HCT116 (cell line): Measurements from ENCODE around the gene LRRC3. TPM values are rescaled to one million over a fixed set of nuclear protein-coding genes. Genes with fewer than 3 reads are reported as not detected.

Experiments
- ATAC-seq: fragments of 200-7000 bp; cut with Tn5 transposase; 2 replicates; pipeline ENCODE4 v1.9.1; 2020; ENCODE audit warnings: mild to moderate bottlenecking, moderate library complexity
- BruUV-seq: library from RNA; stranded (reverse); fragments of 400-500 nt; replicated peaks from 2 replicates; lab custom pipeline; 2021; lab: Mats Ljungman, UMichigan
- CTCF ChIA-PET: fragments of 300-600 bp; sonication (Branson Sonifier 250); formaldehyde crosslinking; loops from one replicate; lab custom pipeline; 2021; ENCODE audit warnings: antibody characterized with exemption; lab: Charles Lee
- POLR2A ChIA-PET: fragments of 300-600, 350-600 bp; sonication (Branson Sonifier 250); formaldehyde crosslinking; loops from one replicate; lab custom pipeline; 2021; ENCODE audit warnings: antibody characterized with exemption; lab: Charles Lee
- RAD21 ChIA-PET, 2 experiments: fragments of 300-600 bp; sonication (Branson Sonifier 250); formaldehyde crosslinking; loops; one replicate each; lab custom pipeline; 2023; ENCODE audit warnings: low total read pairs in 2 of 2; ENCODE audit not compliant: uncharacterized antibody in 2 of 2, unreplicated experiment in 2 of 2, low non-redundant PET in 1 of 2; lab: Charles Lee
- DNase-seq: peaks from one replicate; pipeline ENCODE4 v3.0.0-alpha.2; 2010; ENCODE audit warnings: low read depth, low spot score
- H2AFZ ChIP-seq: fragments of 200-600 bp; shearing (Covaris generic), sonication (generic); 2 replicates; pipeline ENCODE4 v1.6.1; 2017; ENCODE audit warnings: low read depth, mixed run types, mixed read lengths, antibody characterized with exemption, low read length; ENCODE audit not compliant: poor library complexity, severe bottlenecking
- H3K27ac ChIP-seq: 2 replicates; pipeline ENCODE4 v1.5.1; 2012; ENCODE audit warnings: low read depth, low read length
- H3K27me3 ChIP-seq: fragments of 200-600 bp; sonication (generic); 2 replicates; pipeline ENCODE4 v1.6.1; 2016; ENCODE audit warnings: mixed run types, low read length, mixed read lengths; ENCODE audit not compliant: insufficient read depth
- H3K36me3 ChIP-seq, 2 experiments: fragments of 200-500 bp in 1 of 2; fragments of 200-600 bp in 1 of 2; sonication (Bioruptor generic) in 1 of 2; sonication (generic) in 1 of 2; 2 replicates each; pipeline versions ENCODE4 v1.5.1 to v1.6.1; 2014 to 2016; ENCODE audit warnings: low read length in 2 of 2, inconsistent platforms in 1 of 2, mixed read lengths in 1 of 2, mixed run types in 1 of 2; ENCODE audit not compliant: insufficient read depth in 2 of 2, control insufficient read depth in 1 of 2
- H3K4me1 ChIP-seq, 2 experiments: fragments of 200-600 bp in 1 of 2; sonication (generic) in 1 of 2; 2 replicates each; pipeline versions ENCODE4 v1.5.1 to v1.6.1; 2012 to 2017; ENCODE audit warnings: low read length in 2 of 2, inconsistent platforms in 1 of 2, mild to moderate bottlenecking in 1 of 2, mixed read lengths in 1 of 2, mixed run types in 1 of 2, moderate library complexity in 1 of 2; ENCODE audit not compliant: insufficient read depth in 2 of 2, control insufficient read depth in 1 of 2
- H3K4me2 ChIP-seq: fragments of 200-600 bp; sonication (generic); 2 replicates; pipeline ENCODE4 v1.6.1; 2017; ENCODE audit warnings: mixed run types, low read length, mixed read lengths
- H3K4me3 ChIP-seq, 2 experiments: fragments of 200-600 bp in 1 of 2; sonication (generic) in 1 of 2; replicated peaks in 1 of 2; 2 replicates each; pipeline ENCODE4 v1.5.1; 2011 to 2016; ENCODE audit warnings: low read length in 2 of 2, control low read depth in 1 of 2, low read depth in 1 of 2, mild to moderate bottlenecking in 1 of 2, mixed read lengths in 1 of 2, mixed run types in 1 of 2
- H3K79me2 ChIP-seq: fragments of 200-600 bp; sonication (generic); 2 replicates; pipeline ENCODE4 v1.6.1; 2017; ENCODE audit warnings: mild to moderate bottlenecking, mixed run types, low read length, moderate library complexity, mixed read lengths; ENCODE audit not compliant: insufficient read depth
- H3K9ac ChIP-seq: fragments of 200-600 bp; sonication (generic); 2 replicates; pipeline ENCODE4 v1.6.1; 2016; ENCODE audit warnings: low read length, mixed read lengths
- H3K9me2 ChIP-seq: fragments of 200-600 bp; sonication (generic), shearing (Covaris generic); 2 replicates; pipeline ENCODE4 v1.6.1; 2017; ENCODE audit warnings: mixed run types, mild to moderate bottlenecking, moderate library complexity; ENCODE audit not compliant: insufficient read depth
- H3K9me3 ChIP-seq, 2 experiments: fragments of 200-500 bp in 1 of 2; fragments of 200-600 bp in 1 of 2; sonication (Bioruptor generic) in 1 of 2; sonication (generic) in 1 of 2; 2 replicates each; pipeline ENCODE4 v1.6.1; 2014 to 2017; ENCODE audit warnings: low read length in 2 of 2, mixed read lengths in 2 of 2, inconsistent platforms in 1 of 2, low read depth in 1 of 2, mild to moderate bottlenecking in 1 of 2, mixed run types in 1 of 2, moderate library complexity in 1 of 2; ENCODE audit not compliant: control insufficient read depth in 1 of 2, insufficient read depth in 1 of 2
- H4K20me1 ChIP-seq: fragments of 200-600 bp; sonication (generic), shearing (Covaris generic); 2 replicates; pipeline ENCODE4 v1.6.1; 2017; ENCODE audit warnings: mixed run types, mild to moderate bottlenecking, moderate library complexity; ENCODE audit not compliant: insufficient read depth
- CBX3 ChIP-seq: IDR thresholded peaks from 2 replicates; pipeline ENCODE4 v1.6.1; 2012; ENCODE audit warnings: low read depth
- CEBPB ChIP-seq: IDR thresholded peaks from 2 replicates; pipeline ENCODE4 v1.6.1; 2012; ENCODE audit warnings: low read depth
- EGR1 ChIP-seq: IDR thresholded peaks from 2 replicates; pipeline ENCODE4 v1.6.1; 2012; ENCODE audit warnings: low read depth
- EZH2 ChIP-seq: fragments of 200-600 bp; sonication (generic); IDR thresholded peaks from 2 replicates; pipeline ENCODE4 v1.6.1; 2017; ENCODE audit warnings: antibody characterized with exemption, mixed run types
- EZH2phosphoT487 ChIP-seq: fragments of 200-600 bp; IDR thresholded peaks from 2 replicates; pipeline ENCODE4 v1.6.1; 2018; ENCODE audit warnings: antibody characterized with exemption, borderline replicate concordance
- FOSL1 ChIP-seq: IDR thresholded peaks from 2 replicates; pipeline ENCODE4 v1.6.1; 2012; ENCODE audit warnings: low read depth
- POLR2A ChIP-seq: IDR thresholded peaks from 2 replicates; pipeline ENCODE4 v1.7.0; 2011; ENCODE audit warnings: borderline replicate concordance; ENCODE audit not compliant: insufficient read depth, insufficient read length; ENCODE audit errors: extremely low read depth
- POLR2AphosphoS5 ChIP-seq: IDR thresholded peaks from 2 replicates; pipeline ENCODE4 v1.6.1; 2011; ENCODE audit warnings: mild to moderate bottlenecking, low read depth, low read length, moderate library complexity
- RAD21 ChIP-seq: IDR thresholded peaks from 2 replicates; pipeline ENCODE4 v1.6.1; 2012; ENCODE audit warnings: low read depth, mild to moderate bottlenecking
- SIN3A ChIP-seq: IDR thresholded peaks from 2 replicates; pipeline ENCODE4 v1.6.1; 2012; ENCODE audit warnings: low read depth
- ZNF274 ChIP-seq: fragments of 200-500 bp; sonication (Bioruptor generic); IDR thresholded peaks from 2 replicates; pipeline ENCODE4 v1.6.1; 2014; ENCODE audit warnings: mild to moderate bottlenecking, low read depth, low read length, inconsistent platforms
- intact Hi-C: fragments of 100-400 bp; cut with micrococcal nuclease; formaldehyde crosslinking; loops from 2 replicates; pipeline ENCODE4 v1.10.0; 2022
- total RNA-seq: library from RNA; stranded (reverse); gene quantifications from one replicate; pipeline ENCODE4 v1.2.1, GENCODE V29; 2021; ENCODE audit not compliant: unreplicated experiment
- TF ChIP-seq, protein P1 (sequence below): IDR thresholded peaks from 2 replicates; pipeline ENCODE4 v1.6.1; 2012
- TF ChIP-seq, protein P2 (sequence below): IDR thresholded peaks from 2 replicates; pipeline ENCODE4 v1.6.1; 2012
- TF ChIP-seq, protein P3 (sequence below): IDR thresholded peaks from 2 replicates; pipeline ENCODE4 v1.6.1; 2012; ENCODE audit warnings: low read depth

LRRC3 gene
- total RNA-seq, 1 experiment from 2014 or later = 7.5 TPM

DNA sequence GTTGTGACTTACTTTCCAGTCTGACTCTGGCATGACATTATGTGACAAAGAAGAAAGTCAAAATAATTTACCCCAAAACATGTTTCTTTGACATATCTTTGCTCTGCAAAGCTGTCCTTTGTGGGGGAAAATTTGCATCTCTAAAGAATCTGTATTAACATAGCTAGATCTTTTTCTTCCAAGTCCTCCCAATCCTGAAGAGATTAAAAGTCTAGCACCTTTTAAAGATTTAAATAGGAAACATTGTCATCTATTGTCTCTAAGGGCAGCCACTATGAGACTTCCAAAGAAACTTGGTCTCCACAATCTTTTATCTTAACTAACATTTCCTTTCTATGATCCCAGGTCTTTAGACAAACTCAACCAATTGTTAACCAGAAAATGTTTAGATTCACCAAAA lies 16.0 kb downstream of the LRRC3 start (continued):
- TF ChIP-seq CEBPB (no peak), POLR2AphosphoS5 (no peak), EZH2phosphoT487 (no peak)
- TF ChIP-seq, protein P1, sequence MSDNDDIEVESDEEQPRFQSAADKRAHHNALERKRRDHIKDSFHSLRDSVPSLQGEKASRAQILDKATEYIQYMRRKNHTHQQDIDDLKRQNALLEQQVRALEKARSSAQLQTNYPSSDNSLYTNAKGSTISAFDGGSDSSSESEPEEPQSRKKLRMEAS = no peak
- TF ChIP-seq, all 23 proteins: peak for 0

DNA sequence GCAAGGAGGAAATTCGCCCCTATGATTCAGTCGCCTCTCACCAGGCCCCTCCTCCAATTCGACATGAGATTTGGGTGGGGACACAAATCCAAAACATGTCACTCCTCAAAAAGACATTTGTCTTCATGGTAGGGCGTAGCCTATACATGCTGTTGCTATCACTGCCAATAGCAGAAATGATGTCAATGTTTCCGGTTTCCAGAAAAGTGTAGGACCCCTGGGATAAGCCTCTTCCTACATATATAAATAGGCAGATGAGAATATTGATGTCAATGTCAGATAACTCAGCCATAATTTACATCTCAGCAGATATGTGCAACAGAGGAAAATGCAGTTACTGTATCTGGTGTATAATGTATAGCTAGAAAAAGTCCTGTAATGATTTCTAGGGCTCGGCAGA lies 16.7 kb downstream of the LRRC3 start:
- CTCF ChIA-PET = no interaction called here
- ATAC-seq (no peak), DNase-seq (no peak)
- H3K36me3 ChIP-seq = no peaks in the 10 kb centered on the region
- no peak overlapping the region for H2AFZ ChIP-seq
- TF ChIP-seq CEBPB = no peak
- intact Hi-C loops = no loop called here
- H3K4me3 ChIP-seq = no peak overlapping the region
- BruUV-seq = no TSS peak
- H3K9me3 ChIP-seq = no peaks in the 10 kb centered on the region
- POLR2A ChIA-PET = no interaction called here
- H3K4me2 ChIP-seq = no peak overlapping the region
- no peak overlapping the region for H3K9ac ChIP-seq
- no peaks in the 10 kb centered on the region for H3K4me1 ChIP-seq
- H4K20me1 ChIP-seq = no peaks in the 10 kb centered on the region
- RAD21 ChIA-PET = no interaction called here
- H3K79me2 ChIP-seq = no peaks in the 10 kb centered on the region
- no peaks in the 10 kb centered on the region for H3K27me3 ChIP-seq
- H3K9me2 ChIP-seq = no peaks in the 10 kb centered on the region
- H3K27ac ChIP-seq = no peak overlapping the region

DNA sequence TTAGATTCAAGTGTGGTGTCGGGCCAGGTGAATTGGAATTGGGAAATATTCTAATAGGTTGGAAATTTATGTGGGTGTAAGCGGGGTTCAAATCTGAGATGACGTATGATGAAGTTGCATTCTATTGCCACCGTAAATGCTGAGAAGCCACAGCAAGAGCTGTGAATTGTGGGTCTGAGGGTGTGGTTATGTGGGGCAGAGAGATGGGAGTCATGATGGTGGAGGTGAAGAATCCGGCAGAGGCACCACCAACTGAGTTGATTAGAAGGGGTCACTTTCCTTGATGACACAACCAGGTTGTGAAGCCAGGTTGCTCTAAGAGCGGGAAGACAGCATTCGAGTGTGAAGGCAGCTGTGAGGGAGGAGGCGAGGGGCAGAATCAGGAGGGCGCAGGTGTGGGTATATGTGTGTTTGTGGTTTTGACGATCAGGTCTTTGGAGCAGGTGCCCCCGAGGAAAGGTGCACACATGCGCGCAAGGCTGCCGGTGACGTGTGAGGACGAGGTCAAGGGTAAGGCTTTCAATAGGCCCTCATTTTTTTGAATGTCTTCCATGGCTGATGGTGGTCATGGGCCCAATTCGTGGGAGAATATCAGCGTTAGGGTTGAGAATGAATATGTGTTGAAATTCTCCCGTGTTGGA lies 18.7 kb downstream of the LRRC3 start:
- Histone ChIP-seq H3K27me3 (no peaks in the 10 kb centered on the region), H3K9me3 (no peaks in the 10 kb centered on the region), H3K9ac (no peak overlapping the region), H3K36me3 (no peaks in the 10 kb centered on the region), H3K79me2 (no peaks in the 10 kb centered on the region), H3K4me2 (no peak overlapping the region), H3K9me2 (no peaks in the 10 kb centered on the region), H3K27ac (no peak overlapping the region), H3K4me3 (no peak overlapping the region), H3K4me1 (no peaks in the 10 kb centered on the region), H4K20me1 (no peaks in the 10 kb centered on the region), H2AFZ (no peak overlapping the region)
- intact Hi-C loops = no loop called here
- POLR2A ChIA-PET = no interaction called here
- RAD21 ChIA-PET = no interaction called here
- DNase-seq (no peak), ATAC-seq (no peak)
- CTCF ChIA-PET = no interaction called here
- no TSS peak for BruUV-seq
- TF ChIP-seq, protein P1 = no peak
- no peak for TF ChIP-seq FOSL1
- no peak for TF ChIP-seq EGR1
- TF ChIP-seq SIN3A = no peak
- TF ChIP-seq RAD21 = no peak
- TF ChIP-seq EZH2phosphoT487 = no peak
- TF ChIP-seq, protein P2, sequence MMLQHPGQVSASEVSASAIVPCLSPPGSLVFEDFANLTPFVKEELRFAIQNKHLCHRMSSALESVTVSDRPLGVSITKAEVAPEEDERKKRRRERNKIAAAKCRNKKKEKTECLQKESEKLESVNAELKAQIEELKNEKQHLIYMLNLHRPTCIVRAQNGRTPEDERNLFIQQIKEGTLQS = no peak
- TF ChIP-seq POLR2A = no peak
- TF ChIP-seq ZNF274 = no peak
- TF ChIP-seq EZH2 = no peak
- no peak for TF ChIP-seq CBX3
- no peak for TF ChIP-seq CEBPB
- TF ChIP-seq, protein P3, sequence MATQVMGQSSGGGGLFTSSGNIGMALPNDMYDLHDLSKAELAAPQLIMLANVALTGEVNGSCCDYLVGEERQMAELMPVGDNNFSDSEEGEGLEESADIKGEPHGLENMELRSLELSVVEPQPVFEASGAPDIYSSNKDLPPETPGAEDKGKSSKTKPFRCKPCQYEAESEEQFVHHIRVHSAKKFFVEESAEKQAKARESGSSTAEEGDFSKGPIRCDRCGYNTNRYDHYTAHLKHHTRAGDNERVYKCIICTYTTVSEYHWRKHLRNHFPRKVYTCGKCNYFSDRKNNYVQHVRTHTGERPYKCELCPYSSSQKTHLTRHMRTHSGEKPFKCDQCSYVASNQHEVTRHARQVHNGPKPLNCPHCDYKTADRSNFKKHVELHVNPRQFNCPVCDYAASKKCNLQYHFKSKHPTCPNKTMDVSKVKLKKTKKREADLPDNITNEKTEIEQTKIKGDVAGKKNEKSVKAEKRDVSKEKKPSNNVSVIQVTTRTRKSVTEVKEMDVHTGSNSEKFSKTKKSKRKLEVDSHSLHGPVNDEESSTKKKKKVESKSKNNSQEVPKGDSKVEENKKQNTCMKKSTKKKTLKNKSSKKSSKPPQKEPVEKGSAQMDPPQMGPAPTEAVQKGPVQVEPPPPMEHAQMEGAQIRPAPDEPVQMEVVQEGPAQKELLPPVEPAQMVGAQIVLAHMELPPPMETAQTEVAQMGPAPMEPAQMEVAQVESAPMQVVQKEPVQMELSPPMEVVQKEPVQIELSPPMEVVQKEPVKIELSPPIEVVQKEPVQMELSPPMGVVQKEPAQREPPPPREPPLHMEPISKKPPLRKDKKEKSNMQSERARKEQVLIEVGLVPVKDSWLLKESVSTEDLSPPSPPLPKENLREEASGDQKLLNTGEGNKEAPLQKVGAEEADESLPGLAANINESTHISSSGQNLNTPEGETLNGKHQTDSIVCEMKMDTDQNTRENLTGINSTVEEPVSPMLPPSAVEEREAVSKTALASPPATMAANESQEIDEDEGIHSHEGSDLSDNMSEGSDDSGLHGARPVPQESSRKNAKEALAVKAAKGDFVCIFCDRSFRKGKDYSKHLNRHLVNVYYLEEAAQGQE = no peak
